ENCODE results near the gene FOXP1. TPM values are rescaled to one million over a fixed set of nuclear protein-coding genes. Genes with fewer than 3 reads are reported as not detected.

FOXP1 gene
- total RNA-seq, 1 experiment from 2014 or later = 24.7 TPM

- DNase-seq = no peak
- Histone ChIP-seq H3K36me3 (replicated peaks; ENCODE audit: control insufficient read depth, insufficient read depth, low read length) (no peaks in the 10 kb centered on the region; the same call in 1 of the 2 replicates), H3K4me3 (ENCODE audit: insufficient read depth, low read depth, low read length) (no peak overlapping the region), H3K27me3 (ENCODE audit: control insufficient read depth, insufficient read depth, low read length) (no peaks in the 10 kb centered on the region)
These were observed 610.7 kb downstream of the FOXP1 start for GRCh38 chr3:70972855-70973254.

- DNase-seq = peak; percentile 46
- Histone ChIP-seq H3K4me3 (ENCODE audit: insufficient read depth, low read depth, low read length) (no peak overlapping the region), H3K36me3 (replicated peaks; ENCODE audit: control insufficient read depth, insufficient read depth, low read length) (no peaks in the 10 kb centered on the region), H3K27me3 (ENCODE audit: control insufficient read depth, insufficient read depth, low read length) (no peaks in the 10 kb centered on the region)
These were observed 612.6 kb downstream of the FOXP1 start for GRCh38 chr3:70970952-70971351.

DNA sequence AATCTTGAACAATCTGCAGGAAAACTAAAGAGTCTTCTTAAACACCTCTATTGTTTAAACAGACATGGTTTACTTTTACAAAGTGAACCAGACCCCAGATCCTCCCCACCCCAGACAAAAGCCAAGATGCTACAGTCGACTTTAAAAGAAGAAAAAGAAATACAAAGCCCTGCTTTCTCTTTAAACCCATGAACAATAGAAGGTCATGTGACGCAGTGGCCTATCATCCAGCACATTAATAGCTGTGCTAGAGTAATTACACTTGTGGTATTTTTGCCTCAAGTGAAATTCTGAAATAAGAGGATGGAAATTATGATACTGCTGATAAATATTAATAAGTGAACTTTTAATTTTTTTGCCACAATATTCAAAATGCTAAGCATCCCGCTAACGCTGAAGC is 613.4 kb downstream of the FOXP1 start:
- Histone ChIP-seq H3K27me3 (ENCODE audit: control insufficient read depth, insufficient read depth, low read length) (no peaks in the 10 kb centered on the region), H3K4me3 (ENCODE audit: insufficient read depth, low read depth, low read length) (no peak overlapping the region), H3K36me3 (replicated peaks; ENCODE audit: control insufficient read depth, insufficient read depth, low read length) (no peaks in the 10 kb centered on the region; the same call in 1 of the 2 replicates)
- DNase-seq = no peak

- H3K4me3 ChIP-seq (ENCODE audit: insufficient read depth, low read depth, low read length) = no peak overlapping the region
- H3K27me3 ChIP-seq (ENCODE audit: control insufficient read depth, insufficient read depth, low read length) = no peaks in the 10 kb centered on the region
- DNase-seq = no peak
These were observed 619.9 kb downstream of the FOXP1 start for GRCh38 chr3:70963431-70964275.

DNA sequence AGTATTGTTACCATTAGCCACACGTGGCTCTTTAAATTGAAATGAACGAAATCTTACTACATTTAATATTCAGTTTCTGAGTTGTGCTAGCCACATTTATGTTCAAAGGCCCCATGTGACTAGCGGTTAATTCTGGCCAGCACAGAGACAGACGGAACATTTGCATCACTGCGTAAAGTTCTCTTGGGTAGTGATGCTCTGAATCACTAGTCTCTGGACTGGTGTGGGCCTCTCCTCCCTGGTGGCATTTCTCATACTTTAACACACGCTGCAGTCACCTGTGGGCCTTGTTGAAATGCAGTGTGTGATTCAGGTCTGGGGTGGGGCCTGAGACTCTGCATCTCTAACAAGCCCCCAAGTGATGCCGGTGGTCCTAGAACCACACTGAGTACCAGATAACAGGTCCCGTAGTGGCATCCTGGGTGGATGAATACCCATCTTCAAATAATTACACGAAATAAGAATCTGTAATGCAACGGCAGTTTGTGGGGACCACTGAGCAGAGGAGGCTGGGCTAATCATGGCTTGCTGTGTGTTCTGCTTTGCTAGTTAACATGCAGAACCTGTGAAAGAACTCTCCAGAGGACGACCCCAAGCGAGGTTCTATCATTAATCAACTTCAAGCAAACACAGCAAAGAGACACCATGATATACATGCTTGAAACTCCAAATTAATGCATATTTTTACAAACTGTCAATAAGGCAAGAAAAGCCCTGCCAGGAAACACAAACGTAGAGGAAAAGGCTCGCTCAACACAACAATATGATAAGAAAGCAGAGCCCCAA is 623.8 kb downstream of the FOXP1 start:
- Histone ChIP-seq H3K4me3 (ENCODE audit: insufficient read depth, low read depth, low read length) (no peak overlapping the region), H3K36me3 (replicated peaks; ENCODE audit: control insufficient read depth, insufficient read depth, low read length) (0 out of 2 replicates have a peak, but pooled peaks cover 1% of the 10 kb centered on the region), H3K27me3 (ENCODE audit: control insufficient read depth, insufficient read depth, low read length) (no peaks in the 10 kb centered on the region)
- DNase-seq = no peak

More at GRCh38 chr3:70963431-70964275, 619.9 kb downstream of the FOXP1 start:
- peaks cover 1% of the 10 kb centered on the region; the same call in 1 of the 2 replicates for H3K36me3 ChIP-seq (replicated peaks; ENCODE audit: control insufficient read depth, insufficient read depth, low read length)

- Histone ChIP-seq H3K27me3 (ENCODE audit: control insufficient read depth, insufficient read depth, low read length) (no peaks in the 10 kb centered on the region), H3K36me3 (replicated peaks; ENCODE audit: control insufficient read depth, insufficient read depth, low read length) (no peaks in the 10 kb centered on the region), H3K4me3 (ENCODE audit: insufficient read depth, low read depth, low read length) (no peak overlapping the region)
- no peak for DNase-seq
These were observed 631.3 kb downstream of the FOXP1 start for GRCh38 chr3:70952033-70952747.

DNA sequence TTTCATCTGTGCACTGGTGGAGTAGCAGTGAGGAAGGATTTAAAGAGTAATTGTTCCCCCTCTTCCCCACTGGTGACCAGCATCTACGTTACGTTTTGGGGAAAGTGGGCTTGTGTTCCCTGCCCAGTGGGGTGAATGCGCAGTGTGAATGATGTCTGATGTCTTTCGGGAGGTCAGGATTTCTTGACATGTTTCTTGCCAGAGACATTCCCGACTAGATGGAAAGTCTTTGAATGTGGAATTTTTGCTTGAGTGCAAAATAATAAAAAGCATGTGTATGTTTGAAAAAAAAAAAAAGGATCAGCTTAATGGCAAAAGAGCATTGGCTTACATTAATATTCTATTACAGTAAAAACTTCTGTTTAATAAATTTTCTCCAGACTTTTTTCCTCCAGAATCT is 632.2 kb downstream of the FOXP1 start:
- no peak for DNase-seq
- H3K36me3 ChIP-seq (replicated peaks; ENCODE audit: control insufficient read depth, insufficient read depth, low read length) = no peaks in the 10 kb centered on the region
- H3K27me3 ChIP-seq (ENCODE audit: control insufficient read depth, insufficient read depth, low read length) = no peaks in the 10 kb centered on the region
- H3K4me3 ChIP-seq (ENCODE audit: insufficient read depth, low read depth, low read length) = no peak overlapping the region

GRCh38 chr3:70947579-70947978 is 635.9 kb downstream of the FOXP1 start:
- H3K36me3 ChIP-seq (replicated peaks; ENCODE audit: control insufficient read depth, insufficient read depth, low read length) = no peaks in the 10 kb centered on the region
- H3K27me3 ChIP-seq (ENCODE audit: control insufficient read depth, insufficient read depth, low read length) = no peaks in the 10 kb centered on the region
- no peak for DNase-seq
- no peak overlapping the region for H3K4me3 ChIP-seq (ENCODE audit: insufficient read depth, low read depth, low read length)

GRCh38 chr3:70943886-70944285 is 639.6 kb downstream of the FOXP1 start:
- no peak for DNase-seq
- Histone ChIP-seq H3K36me3 (replicated peaks; ENCODE audit: control insufficient read depth, insufficient read depth, low read length) (no peaks in the 10 kb centered on the region), H3K4me3 (ENCODE audit: insufficient read depth, low read depth, low read length) (no peak overlapping the region), H3K27me3 (ENCODE audit: control insufficient read depth, insufficient read depth, low read length) (no peaks in the 10 kb centered on the region)

GRCh38 chr3:70933105-70933810 is 650.3 kb downstream of the FOXP1 start:
- Histone ChIP-seq H3K4me3 (ENCODE audit: insufficient read depth, low read depth, low read length) (no peak overlapping the region), H3K27me3 (ENCODE audit: control insufficient read depth, insufficient read depth, low read length) (no peaks in the 10 kb centered on the region), H3K36me3 (replicated peaks; ENCODE audit: control insufficient read depth, insufficient read depth, low read length) (no peaks in the 10 kb centered on the region)
- no peak for DNase-seq

- no peak overlapping the region for H3K4me3 ChIP-seq (ENCODE audit: insufficient read depth, low read depth, low read length)
- no peak for DNase-seq
These were observed 653.5 kb downstream of the FOXP1 start for GRCh38 chr3:70930066-70930465.

GRCh38 chr3:70927239-70927638 is 656.3 kb downstream of the FOXP1 start:
- no peak overlapping the region for H3K4me3 ChIP-seq (ENCODE audit: insufficient read depth, low read depth, low read length)
- H3K27me3 ChIP-seq (ENCODE audit: control insufficient read depth, insufficient read depth, low read length) = no peaks in the 10 kb centered on the region
- DNase-seq = no peak
- H3K36me3 ChIP-seq (replicated peaks; ENCODE audit: control insufficient read depth, insufficient read depth, low read length) = no peaks in the 10 kb centered on the region

More at GRCh38 chr3:70930066-70930465, 653.5 kb downstream of the FOXP1 start:
- H3K36me3 ChIP-seq (replicated peaks; ENCODE audit: control insufficient read depth, insufficient read depth, low read length) = no peaks in the 10 kb centered on the region
- no peaks in the 10 kb centered on the region for H3K27me3 ChIP-seq (ENCODE audit: control insufficient read depth, insufficient read depth, low read length)

DNA sequence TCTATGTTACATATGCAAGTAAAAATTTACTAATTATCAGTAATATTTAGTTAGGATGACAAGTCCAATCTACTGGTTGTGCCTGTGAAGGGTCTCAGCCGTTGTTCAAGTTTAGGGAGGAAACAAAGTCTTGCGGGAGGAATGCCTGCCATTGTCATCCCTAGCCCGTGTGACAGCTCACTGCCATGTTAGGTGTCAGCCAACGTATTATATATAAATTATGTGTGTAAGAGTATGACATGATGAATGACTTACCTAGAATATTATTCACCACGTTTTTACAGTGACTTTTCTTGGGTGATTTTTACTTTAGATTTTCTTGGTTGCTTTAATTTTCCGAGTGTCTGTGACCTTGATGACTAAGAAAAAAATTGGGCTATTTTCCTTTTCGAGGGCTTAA is 656.7 kb downstream of the FOXP1 start:
- Histone ChIP-seq H3K4me3 (ENCODE audit: insufficient read depth, low read depth, low read length) (no peak overlapping the region), H3K36me3 (replicated peaks; ENCODE audit: control insufficient read depth, insufficient read depth, low read length) (no peaks in the 10 kb centered on the region), H3K27me3 (ENCODE audit: control insufficient read depth, insufficient read depth, low read length) (no peaks in the 10 kb centered on the region)
- no peak for DNase-seq

DNA sequence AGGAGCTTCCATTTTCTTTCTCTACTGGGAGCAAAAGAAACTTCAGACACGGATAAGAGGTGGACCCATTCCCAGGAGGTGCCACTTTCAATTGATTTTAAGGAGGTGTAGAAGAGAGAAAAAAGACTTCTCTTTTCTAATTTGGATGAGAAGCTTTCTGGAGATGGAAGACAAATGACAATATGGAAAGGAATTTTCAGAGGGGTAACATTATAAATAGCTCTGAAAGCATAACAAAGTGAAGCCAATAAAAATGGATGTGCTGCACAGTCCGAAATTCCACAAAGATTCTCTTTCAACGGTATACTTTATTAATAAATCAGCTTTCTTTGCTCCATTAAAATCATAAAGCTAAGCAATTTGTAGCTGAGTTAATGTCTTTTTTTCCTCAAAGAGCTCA is 663.9 kb downstream of the FOXP1 start:
- DNase-seq = no peak
- no peaks in the 10 kb centered on the region for H3K36me3 ChIP-seq (replicated peaks; ENCODE audit: control insufficient read depth, insufficient read depth, low read length)
- H3K27me3 ChIP-seq (ENCODE audit: control insufficient read depth, insufficient read depth, low read length) = no peaks in the 10 kb centered on the region
- H3K4me3 ChIP-seq (ENCODE audit: insufficient read depth, low read depth, low read length) = no peak overlapping the region

Data from H7 (cell line).